ENCODE data around the gene RBAK. TPM values are rescaled to one million over a fixed set of nuclear protein-coding genes. Genes with fewer than 3 reads are reported as not detected.
"Not testable (repeated sequence)": the region's sequence is repeated elsewhere in the genome, so short reads cannot be mapped to it uniquely, and the experiment has no call there.

The RBAK gene
- polyA plus RNA-seq, 2 of the 4 experiments (the other 2 are of a cell fraction) = 6.8 to 11.2 TPM

- H3K4me1 ChIP-seq, FAIRE-seq, H3K4me3 ChIP-seq, H3K9me3 ChIP-seq: not testable (repeated sequence)
- ATAC-seq (peak; percentile 62 to 78; a peak in 3 of 6 replicates), DNase-seq (ENCODE audit: low read depth in 1 of 2, low spot score in 1 of 2) (peak; percentile 36 to 79)
- Histone ChIP-seq H3K27ac (0 out of 6 replicates have a peak overlapping the region, but pooled peaks of 1 of the 2 experiments have one; percentile 38), H3K4me2 (peak overlapping the region; percentile 44)
- ChIA-PET POLR2A (interaction anchor here (0.6 kb wide), 1 partner anchor 88 kb away, joined by 4 read pairs; no protein-coding TSS in a partner anchor), CTCF (interaction anchor here (3.9 to 4.6 kb wide), 2 partner anchors 114 to 290 kb away, joined by 16 to 58 read pairs; no protein-coding TSS in a partner anchor)
- TF ChIP-seq RAD21 (conservative IDR thresholded peaks at IDR 0.05 in 1 of 2, IDR thresholded peaks at IDR 0.05 in 1 of 2) = 0 out of 5 replicates have a peak, but pooled peaks of 1 of the 2 experiments have one; percentile 7
- WGBS (ENCODE audit: missing lambda C conversion rate) = 45% methylated on average over 11 of the region's 12 CpGs
These were observed 42.7 kb downstream of the RBAK start for GRCh38 chr7:5088228-5088833.

- no peak for FAIRE-seq
- DNase-seq (ENCODE audit: low read depth in 1 of 2, low spot score in 1 of 2) = no peak
These were observed 43.2 kb downstream of the RBAK start for GRCh38 chr7:5088906-5089305.

GRCh38 chr7:5093948-5094347, 48.3 kb downstream of the RBAK start:
- WGBS (ENCODE audit: missing lambda C conversion rate) = 41% methylated on average over 5 of the region's 5 CpGs
- ATAC-seq = no peak
- H3K4me3 ChIP-seq = no peak overlapping the region
- no peak for TF ChIP-seq POLR2AphosphoS2 (conservative IDR thresholded peaks at IDR 0.05; ENCODE audit: low read length)
- FAIRE-seq = no peak
- CTCF ChIA-PET = interaction anchor here (1.1 to 1.2 kb wide), 2 partner anchors 8 to 9 kb away, joined by 4 to 6 read pairs; no protein-coding TSS in a partner anchor
- H3K9me3 ChIP-seq = peaks cover 55% of the 10 kb centered on the region
- no peak overlapping the region for H3K4me2 ChIP-seq
- no peak overlapping the region for H3K27ac ChIP-seq
- POLR2A ChIA-PET = no interaction called here
- H3K4me1 ChIP-seq = no peaks in the 10 kb centered on the region
- no peak for DNase-seq (ENCODE audit: low read depth in 1 of 2, low spot score in 1 of 2)

More at GRCh38 chr7:5088906-5089305, 43.2 kb downstream of the RBAK start:
- 69% methylated on average over 8 of the region's 8 CpGs for WGBS (ENCODE audit: missing lambda C conversion rate)
- Histone ChIP-seq H3K27ac (0 out of 6 replicates have a peak overlapping the region, but pooled peaks of 1 of the 2 experiments have one; percentile 38), H3K9me3 (peaks cover 15% of the 10 kb centered on the region), H3K4me3 (no peak overlapping the region), H3K4me2 (peak overlapping the region; percentile 44), H3K4me1 (no peaks in the 10 kb centered on the region)
- ChIA-PET CTCF (no interaction called here), POLR2A (no interaction called here)
- no peak for ATAC-seq
- TF ChIP-seq POLR2AphosphoS2 (conservative IDR thresholded peaks at IDR 0.05; ENCODE audit: low read length) (no peak), MAX (IDR thresholded peaks at IDR 0.05) (no peak), ZFP36 (IDR thresholded peaks at IDR 0.05; ENCODE audit: borderline replicate concordance, partially characterized antibody) (no peak), NPAS2 (CRISPR knock-in tag; IDR thresholded peaks at IDR 0.05; ENCODE audit: borderline replicate concordance) (no peak), RAD21 (conservative IDR thresholded peaks at IDR 0.05 in 1 of 2, IDR thresholded peaks at IDR 0.05 in 1 of 2) (no peak), CBX8 (IDR thresholded peaks at IDR 0.05) (no peak), POLR2A (IDR thresholded peaks at IDR 0.05; ENCODE audit: low read length) (no peak), MAZ (IDR thresholded peaks at IDR 0.05; ENCODE audit: borderline replicate concordance, low read depth, low read length) (no peak), EHMT2 (IDR thresholded peaks at IDR 0.05; ENCODE audit: low read depth) (no peak), HES2 (IDR thresholded peaks at IDR 0.05) (no peak), TFCP2L1 (CRISPR knock-in tag; IDR thresholded peaks at IDR 0.05) (no peak), NFE2L2 (conservative IDR thresholded peaks at IDR 0.05; ENCODE audit: low read length) (no peak), CTCF (IDR thresholded peaks at IDR 0.05) (no peak; the same call in 2 of the 3 replicates), ZC3H11A (IDR thresholded peaks at IDR 0.05) (no peak), RFX5 (IDR thresholded peaks at IDR 0.05) (no peak), RCOR1 (IDR thresholded peaks at IDR 0.05; ENCODE audit: low read depth, low read length) (no peak), HOXA7 (CRISPR knock-in tag; IDR thresholded peaks at IDR 0.05) (no peak), MAFK (IDR thresholded peaks at IDR 0.05; ENCODE audit: partially characterized antibody) (no peak)
